CD4-positive, CD25-positive, alpha-beta regulatory T cell (primary cell): Measurements from ENCODE around the gene IRGC. TPM values are rescaled to one million over a fixed set of nuclear protein-coding genes. Genes with fewer than 3 reads are reported as not detected.
"Not testable (repeated sequence)": the region's sequence is repeated elsewhere in the genome, so short reads cannot be mapped to it uniquely, and the experiment has no call there.

Experiments used
- ATAC-seq, 2 donors: fragments of 150-1000 bp; cut with Tn5 transposase; one replicate each; pipeline ENCODE4 v1.10.0; 2021; ENCODE audit warnings: low read depth in 2 of 2, moderate number of reproducible peaks in 2 of 2, moderate library complexity in 1 of 2
- DNase-seq, 3 donors: peaks; one replicate each; pipeline versions ENCODE4 v3.0.0 to v3.0.0-alpha.2; 2012 to 2022; ENCODE audit warnings: mixed read lengths in 1 of 3
- H3K27ac ChIP-seq: one replicate; pipeline ENCODE4 v1.7.0; 2013; ENCODE audit warnings: mild to moderate bottlenecking, low read length; ENCODE audit not compliant: insufficient read depth, poor library complexity, severe bottlenecking
- H3K27me3 ChIP-seq: one replicate; pipeline ENCODE4 v1.7.0; 2013; ENCODE audit warnings: low read length; ENCODE audit not compliant: control insufficient read depth, insufficient read depth
- H3K36me3 ChIP-seq: one replicate; pipeline ENCODE4 v1.7.0; 2013; ENCODE audit warnings: mild to moderate bottlenecking, low read length, moderate library complexity; ENCODE audit not compliant: control insufficient read depth, insufficient read depth
- H3K4me1 ChIP-seq: 2 replicates; pipeline ENCODE4 v1.7.0; 2013; ENCODE audit warnings: mild to moderate bottlenecking, low read length; ENCODE audit not compliant: insufficient read depth, control insufficient read depth, poor library complexity, severe bottlenecking
- H3K4me3 ChIP-seq: one replicate; pipeline ENCODE4 v1.7.0; 2013; ENCODE audit warnings: low read depth, mild to moderate bottlenecking, low read length, moderate library complexity
- H3K9me3 ChIP-seq, 2 experiments: 1 replicate in 1 of 2; 2 replicates in 1 of 2; pipeline ENCODE4 v1.7.0; 2013; ENCODE audit warnings: low read length in 2 of 2, mild to moderate bottlenecking in 1 of 2, moderate library complexity in 1 of 2; ENCODE audit not compliant: control insufficient read depth in 2 of 2
- H3K27ac Mint-ChIP-seq, 3 donors: one replicate each; pipeline ENCODE4 v1.8.0; 2020 to 2022; ENCODE audit warnings: mild to moderate bottlenecking in 3 of 3, mixed read lengths in 3 of 3, moderate library complexity in 2 of 3
- H3K27me3 Mint-ChIP-seq: one replicate; pipeline ENCODE4 v1.8.0; 2022; ENCODE audit warnings: mild to moderate bottlenecking, mixed read lengths
- H3K36me3 Mint-ChIP-seq: one replicate; pipeline ENCODE4 v1.8.0; 2020; ENCODE audit warnings: mixed read lengths
- H3K4me1 Mint-ChIP-seq, 4 donors: one replicate each; pipeline ENCODE4 v1.8.0; 2020 to 2022; ENCODE audit warnings: mixed read lengths in 4 of 4, mild to moderate bottlenecking in 1 of 4
- H3K4me3 Mint-ChIP-seq, 4 donors: one replicate each; pipeline ENCODE4 v1.8.0; 2020 to 2022; ENCODE audit warnings: mild to moderate bottlenecking in 4 of 4, mixed read lengths in 4 of 4, moderate library complexity in 3 of 4
- H3K9me3 Mint-ChIP-seq, 7 donors: one replicate each; pipeline ENCODE4 v1.8.0; 2020 to 2022; ENCODE audit warnings: mixed read lengths in 7 of 7, mild to moderate bottlenecking in 3 of 7, moderate library complexity in 2 of 7
- polyA plus RNA-seq, 4 donors: library from polyadenylated mRNA; unstranded; fragments of 300-500 nt; fragmentation: Illumina TruSeq; gene quantifications; one replicate each; pipeline ENCODE4 v1.2.3, GENCODE V29; 2021
- total RNA-seq: library from RNA; stranded (reverse); gene quantifications from one replicate; pipeline ENCODE4 v1.2.3, GENCODE V29; 2022

Gene IRGC
- total and polyA plus RNA-seq, 5 donors from 2014 or later: not detected

- Mint-ChIP-seq H3K36me3 (no peaks in the 10 kb centered on the region), H3K4me3 (no peak overlapping the region), H3K27ac (no peak overlapping the region), H3K27me3 (peaks cover 12% of the 10 kb centered on the region), H3K4me1 (peaks cover 0 to 16% (median 10%) of the 10 kb centered on the region in 4 donors), H3K9me3 (no peaks in the 10 kb centered on the region)
- no peaks in the 10 kb centered on the region for H3K9me3 ChIP-seq
- DNase-seq (no peak), ATAC-seq (peak in 1 of 2 donors; percentile 6)
- no peaks in the 10 kb centered on the region for H3K36me3 ChIP-seq
- no peak overlapping the region for H3K4me3 ChIP-seq
- H3K27ac ChIP-seq: no peak overlapping the region
- peaks cover 7% of the 10 kb centered on the region for H3K4me1 ChIP-seq
- no peaks in the 10 kb centered on the region for H3K27me3 ChIP-seq
These were observed 41.3 kb upstream of the IRGC start for GRCh38 chr19:43674596-43674995.

- Histone ChIP-seq H3K36me3 (no peaks in the 10 kb centered on the region), H3K4me1 (no peaks in the 10 kb centered on the region), H3K9me3 (no peaks in the 10 kb centered on the region), H3K27ac (no peak overlapping the region), H3K4me3 (no peak overlapping the region), H3K27me3 (no peaks in the 10 kb centered on the region)
- peak overlapping the region in 2 of 3 donors; percentile 57 to 86 for H3K27ac Mint-ChIP-seq
- H3K4me1 Mint-ChIP-seq: peaks cover 0 to 9% (median 4%) of the 10 kb centered on the region in 4 donors
- no peaks in the 10 kb centered on the region for H3K36me3 Mint-ChIP-seq
- ATAC-seq (no peak), DNase-seq (peak in 1 of 3 donors; percentile 22)
- H3K4me3 Mint-ChIP-seq: peak overlapping the region in 1 of 4 donors; percentile 8
- H3K27me3 Mint-ChIP-seq: peaks cover 5% of the 10 kb centered on the region
- no peaks in the 10 kb centered on the region for H3K9me3 Mint-ChIP-seq
These were observed 40.5 kb upstream of the IRGC start for GRCh38 chr19:43675269-43675879.

- ATAC-seq (no peak), DNase-seq (no peak)
- peak overlapping the region in 1 of 3 donors; percentile 57 for H3K27ac Mint-ChIP-seq
- Histone ChIP-seq H3K27ac (no peak overlapping the region), H3K4me1 (no peaks in the 10 kb centered on the region), H3K4me3 (no peak overlapping the region), H3K36me3 (no peaks in the 10 kb centered on the region), H3K27me3 (no peaks in the 10 kb centered on the region), H3K9me3 (no peaks in the 10 kb centered on the region)
- H3K4me1 Mint-ChIP-seq: peaks cover 0 to 5% (median 2%) of the 10 kb centered on the region in 4 donors
- H3K9me3 Mint-ChIP-seq: no peaks in the 10 kb centered on the region
- no peak overlapping the region for H3K4me3 Mint-ChIP-seq
- no peaks in the 10 kb centered on the region for H3K36me3 Mint-ChIP-seq
- H3K27me3 Mint-ChIP-seq: peaks cover 4% of the 10 kb centered on the region
These were observed 40.0 kb upstream of the IRGC start for GRCh38 chr19:43675906-43676305.

- Histone ChIP-seq H3K4me1 (no peaks in the 10 kb centered on the region), H3K27ac (no peak overlapping the region), H3K36me3 (no peaks in the 10 kb centered on the region), H3K4me3 (no peak overlapping the region), H3K27me3 (no peaks in the 10 kb centered on the region), H3K9me3 (no peaks in the 10 kb centered on the region)
- Mint-ChIP-seq H3K4me3 (no peak overlapping the region), H3K27me3 (no peaks in the 10 kb centered on the region), H3K27ac (no peak overlapping the region), H3K4me1 (peaks cover 0 to 5% (median 2%) of the 10 kb centered on the region in 4 donors), H3K36me3 (no peaks in the 10 kb centered on the region), H3K9me3 (no peaks in the 10 kb centered on the region)
- no peak for DNase-seq
- ATAC-seq: no peak
These were observed 37.2 kb upstream of the IRGC start for GRCh38 chr19:43678512-43679261.

- H3K27ac ChIP-seq: no peak overlapping the region
- no peak overlapping the region for H3K4me3 Mint-ChIP-seq
- H3K4me3 ChIP-seq: no peak overlapping the region
- no peaks in the 10 kb centered on the region for H3K4me1 ChIP-seq
- ATAC-seq (no peak), DNase-seq (no peak)
- peak overlapping the region in 1 of 3 donors; percentile 26 for H3K27ac Mint-ChIP-seq
- H3K4me1 Mint-ChIP-seq: no peaks in the 10 kb centered on the region
- no peaks in the 10 kb centered on the region for H3K9me3 ChIP-seq
- H3K36me3 Mint-ChIP-seq: no peaks in the 10 kb centered on the region
- no peaks in the 10 kb centered on the region for H3K27me3 Mint-ChIP-seq
- H3K9me3 Mint-ChIP-seq: peaks cover 0 to 2% (median 0%) of the 10 kb centered on the region in 7 donors
- H3K36me3 ChIP-seq: no peaks in the 10 kb centered on the region
- H3K27me3 ChIP-seq: no peaks in the 10 kb centered on the region
These were observed 34.1 kb upstream of the IRGC start for GRCh38 chr19:43681821-43682220.

GRCh38 chr19:43682269-43682668 is 33.6 kb upstream of the IRGC start:
- not testable (repeated sequence) for H3K27me3 Mint-ChIP-seq, H3K36me3 Mint-ChIP-seq, H3K27ac ChIP-seq, H3K27me3 ChIP-seq, H3K9me3 Mint-ChIP-seq, ATAC-seq, H3K4me1 Mint-ChIP-seq, H3K9me3 ChIP-seq, H3K4me3 ChIP-seq, H3K4me3 Mint-ChIP-seq, H3K4me1 ChIP-seq, H3K27ac Mint-ChIP-seq, H3K36me3 ChIP-seq, DNase-seq

- H3K9me3 Mint-ChIP-seq: peaks cover 0 to 2% (median 0%) of the 10 kb centered on the region in 7 donors
- DNase-seq: no peak
- no peak overlapping the region for H3K27ac Mint-ChIP-seq
- H3K4me3 Mint-ChIP-seq: no peak overlapping the region
- H3K27ac ChIP-seq: no peak overlapping the region
- H3K36me3 ChIP-seq: no peaks in the 10 kb centered on the region
- ATAC-seq: no peak
- no peaks in the 10 kb centered on the region for H3K27me3 ChIP-seq
- H3K4me1 ChIP-seq: no peaks in the 10 kb centered on the region
- no peaks in the 10 kb centered on the region for H3K9me3 ChIP-seq
- H3K27me3 Mint-ChIP-seq: no peaks in the 10 kb centered on the region
- no peak overlapping the region for H3K4me3 ChIP-seq
- no peaks in the 10 kb centered on the region for H3K36me3 Mint-ChIP-seq
- no peaks in the 10 kb centered on the region for H3K4me1 Mint-ChIP-seq
These were observed 32.8 kb upstream of the IRGC start for GRCh38 chr19:43682824-43683661.
